GM06990 (cell line): ENCODE results near the gene IL17B.

Source experiments
- DNase-seq: peaks from one replicate; pipeline ENCODE4 v3.0.0-alpha.2; 2011; ENCODE audit not compliant: insufficient read length; ENCODE audit errors: extremely low read depth
- H3K27me3 ChIP-seq: replicated peaks from 2 replicates; pipeline ENCODE4 v1.6.0; 2011; ENCODE audit warnings: low read length; ENCODE audit not compliant: control insufficient read depth, insufficient read depth
- H3K36me3 ChIP-seq: 2 replicates; pipeline ENCODE4 v1.5.1; 2011; ENCODE audit warnings: low read length; ENCODE audit not compliant: control insufficient read depth, insufficient read depth
- H3K4me3 ChIP-seq: replicated peaks from 2 replicates; pipeline ENCODE4 v1.5.1; 2011; ENCODE audit warnings: low read depth, mild to moderate bottlenecking, control low read depth, low read length
- CTCF ChIP-seq: IDR thresholded peaks from 2 replicates; pipeline ENCODE4 v1.5.1; 2011; ENCODE audit warnings: low read length, control low read depth, mild to moderate bottlenecking, inconsistent platforms; ENCODE audit not compliant: insufficient read depth, poor library complexity, severe bottlenecking

Gene IL17B

GRCh38 chr5:149370878-149371277 is 8.2 kb downstream of the IL17B start:
- Histone ChIP-seq H3K27me3 (no peaks in the 10 kb centered on the region), H3K36me3 (no peaks in the 10 kb centered on the region; the same call in none of the 2 replicates), H3K4me3 (no peak overlapping the region)
- no peak for DNase-seq
- TF ChIP-seq CTCF: no peak

- TF ChIP-seq CTCF: no peak
- Histone ChIP-seq H3K27me3 (no peaks in the 10 kb centered on the region), H3K36me3 (peaks cover 3% of the 10 kb centered on the region), H3K4me3 (no peak overlapping the region)
- no peak for DNase-seq
Measured at GRCh38 chr5:149367972-149368645, 11.0 kb downstream of the IL17B start.

- H3K4me3 ChIP-seq: no peak overlapping the region
- DNase-seq: peak; percentile 38
Measured at GRCh38 chr5:149367249-149367971, 11.7 kb downstream of the IL17B start.

GRCh38 chr5:149366169-149366729 is 12.8 kb downstream of the IL17B start:
- DNase-seq: no peak
- no peaks in the 10 kb centered on the region for H3K27me3 ChIP-seq
- H3K36me3 ChIP-seq: peaks cover 3% of the 10 kb centered on the region
- TF ChIP-seq CTCF: no peak
- no peak overlapping the region for H3K4me3 ChIP-seq

More at GRCh38 chr5:149367249-149367971, 11.7 kb downstream of the IL17B start:
- TF ChIP-seq CTCF: peak; percentile 91
- Histone ChIP-seq H3K36me3 (peaks cover 3% of the 10 kb centered on the region), H3K27me3 (no peaks in the 10 kb centered on the region)

- DNase-seq: no peak
- Histone ChIP-seq H3K36me3 (peaks cover 3% of the 10 kb centered on the region), H3K4me3 (no peak overlapping the region), H3K27me3 (no peaks in the 10 kb centered on the region)
- TF ChIP-seq CTCF: no peak
Measured at GRCh38 chr5:149365418-149365817, 13.7 kb downstream of the IL17B start.
